ENCODE measurements around the gene RNF152.

RNF152 gene

DNA sequence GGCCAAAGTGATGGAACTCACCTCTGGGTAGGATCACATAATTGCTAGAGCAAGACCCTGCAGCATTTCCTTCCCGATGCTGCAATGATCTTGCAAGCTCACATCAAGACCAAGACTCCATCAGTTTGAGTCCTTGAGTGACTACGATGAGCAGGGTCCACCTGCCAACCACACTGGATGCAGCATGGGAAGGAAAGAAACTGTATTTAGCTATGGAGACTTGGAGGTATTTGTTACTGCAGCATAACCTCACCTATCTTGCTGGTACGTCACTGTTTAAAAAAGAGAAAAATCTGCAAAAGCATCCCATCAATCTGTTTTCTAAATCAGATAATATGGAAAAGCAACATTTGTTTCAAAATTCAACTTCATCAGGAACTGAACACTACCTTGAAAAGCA, 2.5 kb downstream of the RNF152 start:
- in situ Hi-C loops (cut with HindIII; ENCODE audit: low pct_unique_long_range_greater_than_20kb, low sequenced_read_pairs) = no loop called here
- TF ChIP-seq JUND (IDR thresholded peaks at IDR 0.05; ENCODE audit: low read depth) = no peak
- DNase-seq (ENCODE audit: low read depth in 1 of 2, low spot score in 1 of 2) = no peak

DNA sequence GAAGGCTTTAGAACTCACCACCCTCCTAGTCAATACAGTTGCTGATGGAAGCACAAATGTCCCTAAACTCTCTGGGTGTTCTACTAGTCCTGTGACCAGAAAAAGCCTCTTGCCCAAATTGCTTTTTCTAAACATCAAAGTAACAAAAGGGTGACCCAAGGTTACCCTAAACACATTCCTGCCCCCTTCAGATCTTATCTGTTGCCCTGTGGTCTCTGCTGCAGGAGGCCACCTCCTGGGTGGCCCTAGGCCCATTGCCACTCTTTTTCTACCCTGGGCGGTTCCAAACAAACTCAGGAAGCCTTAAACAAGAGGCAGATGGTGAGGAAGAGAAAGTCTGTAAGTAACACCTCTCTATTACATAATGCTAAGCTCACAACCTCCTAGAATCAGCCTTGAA, 3.3 kb downstream of the RNF152 start:
- in situ Hi-C loops (cut with HindIII; ENCODE audit: low pct_unique_long_range_greater_than_20kb, low sequenced_read_pairs) = no loop called here
- TF ChIP-seq JUND (IDR thresholded peaks at IDR 0.05; ENCODE audit: low read depth) = no peak
- no peak for DNase-seq (ENCODE audit: low read depth in 1 of 2, low spot score in 1 of 2)

DNA sequence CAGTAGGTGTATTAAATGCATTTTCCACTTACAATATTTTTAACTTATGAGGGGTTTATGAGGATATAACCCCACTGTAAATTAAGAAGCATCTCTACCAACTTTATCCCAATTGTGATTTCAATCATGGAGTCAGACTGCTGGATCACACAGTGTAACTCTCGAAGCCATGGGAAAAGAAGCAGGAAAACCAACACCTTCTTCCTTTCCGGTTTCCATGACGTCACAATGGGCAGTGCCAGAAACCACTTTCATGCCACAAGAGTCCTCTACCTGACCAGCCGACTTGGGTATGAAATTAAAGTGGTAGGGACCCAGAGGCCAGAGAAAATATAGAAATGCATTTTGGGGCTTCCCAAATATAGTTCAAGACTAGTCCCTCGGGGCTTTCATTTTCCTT, 4.2 kb downstream of the RNF152 start:
- in situ Hi-C loops (cut with HindIII; ENCODE audit: low pct_unique_long_range_greater_than_20kb, low sequenced_read_pairs) = no loop called here
- no peak for TF ChIP-seq JUND (IDR thresholded peaks at IDR 0.05; ENCODE audit: low read depth)
- DNase-seq (ENCODE audit: low read depth in 1 of 2, low spot score in 1 of 2) = peak in 1 of 2 experiments; percentile 42

DNA sequence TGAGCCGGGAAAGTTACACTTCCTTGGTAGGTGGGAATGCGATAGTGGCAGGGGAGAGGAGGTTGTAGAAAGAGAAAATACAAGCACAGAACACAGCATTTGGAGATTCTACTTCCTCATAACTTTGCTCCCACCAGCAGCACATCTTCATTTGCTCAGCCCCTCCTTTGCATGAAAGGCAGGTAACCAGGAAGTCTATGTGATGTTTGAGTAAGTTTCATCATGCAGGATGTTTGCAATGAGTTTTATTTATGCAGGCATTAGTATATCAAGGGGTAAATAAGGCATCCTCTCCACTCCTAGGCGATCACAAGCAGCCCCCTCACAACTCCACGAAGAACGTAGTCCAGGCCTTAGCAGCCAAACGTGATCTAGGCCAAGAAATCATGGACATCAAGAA, 5.0 kb downstream of the RNF152 start:
- in situ Hi-C loops (cut with HindIII; ENCODE audit: low pct_unique_long_range_greater_than_20kb, low sequenced_read_pairs) = no loop called here
- peak; percentile 9 to 71 for DNase-seq (ENCODE audit: low read depth in 1 of 2, low spot score in 1 of 2)
- TF ChIP-seq JUND (IDR thresholded peaks at IDR 0.05; ENCODE audit: low read depth) = no peak

DNA sequence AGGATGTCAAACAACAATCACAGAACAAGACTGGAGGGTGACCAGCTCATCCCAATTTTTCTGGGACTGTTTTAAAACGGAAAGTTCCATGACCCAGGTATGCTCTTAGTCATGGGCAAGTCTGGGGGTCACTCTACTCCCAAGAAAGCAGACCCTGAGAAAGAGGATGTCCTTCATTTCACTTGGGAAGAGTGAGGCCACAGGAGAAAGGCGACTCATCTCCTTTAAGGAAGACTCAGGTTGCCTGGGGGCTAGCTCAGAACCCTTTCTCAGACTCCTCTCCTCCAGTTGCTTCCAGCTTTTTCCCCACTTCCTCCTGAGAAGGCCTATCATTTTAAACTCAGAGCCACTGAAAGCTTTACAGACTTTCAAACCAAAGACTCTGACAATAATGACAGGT, 9.3 kb downstream of the RNF152 start:
- DNase-seq (ENCODE audit: low read depth in 1 of 2, low spot score in 1 of 2) = no peak
- no peak for TF ChIP-seq JUND (IDR thresholded peaks at IDR 0.05; ENCODE audit: low read depth)
- in situ Hi-C loops (cut with HindIII; ENCODE audit: low pct_unique_long_range_greater_than_20kb, low sequenced_read_pairs) = no loop called here

DNA sequence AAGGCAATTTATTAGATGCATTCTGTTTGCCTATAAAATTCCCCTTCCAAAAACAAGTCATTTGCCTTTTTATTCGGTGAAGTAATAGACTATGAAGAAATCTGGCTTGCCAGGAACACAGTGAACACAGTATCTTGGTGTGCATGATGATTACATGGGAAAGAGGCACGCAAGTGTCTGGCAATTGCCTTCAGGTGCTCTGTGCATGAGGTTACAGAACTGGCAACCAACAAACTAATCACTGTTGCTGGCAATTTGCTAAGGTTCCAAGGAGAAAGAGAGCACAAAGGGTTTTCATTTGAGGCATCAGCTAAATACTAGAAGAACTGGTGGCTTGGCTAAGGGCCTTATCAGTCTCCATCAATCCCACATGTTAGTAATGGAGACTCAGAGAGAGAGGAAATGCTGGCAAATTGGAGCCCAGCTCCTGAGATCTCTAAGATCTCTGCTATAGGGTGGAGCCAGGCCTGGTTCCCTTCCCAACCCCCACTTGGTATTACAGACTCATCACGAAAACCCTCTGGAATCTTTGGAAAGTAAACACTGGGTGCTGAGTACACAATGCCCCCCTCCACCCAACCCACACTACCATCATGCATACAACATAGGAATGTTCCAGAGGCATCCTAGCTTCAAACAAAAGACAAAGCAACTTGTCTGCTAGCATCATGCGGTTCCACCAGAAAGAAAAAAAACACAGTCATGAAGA, 10.4 kb downstream of the RNF152 start:
- in situ Hi-C loops (cut with HindIII; ENCODE audit: low pct_unique_long_range_greater_than_20kb, low sequenced_read_pairs) = no loop called here
- TF ChIP-seq JUND (IDR thresholded peaks at IDR 0.05; ENCODE audit: low read depth) = no peak
- DNase-seq (ENCODE audit: low read depth in 1 of 2, low spot score in 1 of 2) = peak in 1 of 2 experiments; percentile 40

DNA sequence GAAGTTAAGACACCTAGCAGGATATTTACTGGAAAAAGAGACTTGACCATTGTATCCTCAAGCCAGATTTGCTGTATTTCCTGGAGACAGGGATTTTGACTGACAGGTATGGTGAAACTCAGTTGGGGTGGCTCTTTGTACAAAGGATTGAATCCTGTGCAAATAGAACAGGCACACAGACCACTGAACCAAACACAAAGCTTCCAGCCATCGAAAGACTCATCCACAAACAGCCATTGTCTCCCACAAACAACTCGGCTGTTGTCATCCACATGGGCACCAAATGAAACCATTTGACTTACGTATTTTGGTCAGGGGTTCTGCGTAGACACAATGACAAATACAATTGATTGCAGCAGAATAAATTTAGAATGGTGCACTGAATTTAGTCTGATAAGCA, 15.9 kb downstream of the RNF152 start:
- in situ Hi-C loops (cut with HindIII; ENCODE audit: low pct_unique_long_range_greater_than_20kb, low sequenced_read_pairs) = no loop called here
- TF ChIP-seq JUND (IDR thresholded peaks at IDR 0.05; ENCODE audit: low read depth) = no peak
- no peak for DNase-seq (ENCODE audit: low read depth in 1 of 2, low spot score in 1 of 2)

DNA sequence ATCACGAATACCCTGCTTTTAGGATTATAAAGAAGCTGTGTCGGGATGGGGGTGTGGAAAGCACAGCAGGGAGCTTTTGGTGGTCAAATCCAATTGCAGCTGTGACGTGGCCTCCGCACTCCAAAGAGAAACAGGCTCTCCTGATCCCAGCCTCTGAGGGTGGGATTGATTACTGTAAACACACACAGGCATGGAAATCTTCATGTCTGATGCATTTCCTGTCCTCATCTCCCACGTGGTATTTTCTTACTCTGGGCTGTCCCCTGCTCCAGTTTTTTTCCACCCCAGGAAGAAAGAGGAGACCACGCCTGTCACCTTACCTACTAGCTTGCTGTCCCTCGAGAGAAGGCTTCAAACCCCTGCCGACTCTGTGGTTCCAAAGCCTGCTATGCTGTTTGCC, 22.7 kb downstream of the RNF152 start:
- in situ Hi-C loops (cut with HindIII; ENCODE audit: low pct_unique_long_range_greater_than_20kb, low sequenced_read_pairs) = no loop called here
- no peak for TF ChIP-seq JUND (IDR thresholded peaks at IDR 0.05; ENCODE audit: low read depth)
- no peak for DNase-seq (ENCODE audit: low read depth in 1 of 2, low spot score in 1 of 2)

DNA sequence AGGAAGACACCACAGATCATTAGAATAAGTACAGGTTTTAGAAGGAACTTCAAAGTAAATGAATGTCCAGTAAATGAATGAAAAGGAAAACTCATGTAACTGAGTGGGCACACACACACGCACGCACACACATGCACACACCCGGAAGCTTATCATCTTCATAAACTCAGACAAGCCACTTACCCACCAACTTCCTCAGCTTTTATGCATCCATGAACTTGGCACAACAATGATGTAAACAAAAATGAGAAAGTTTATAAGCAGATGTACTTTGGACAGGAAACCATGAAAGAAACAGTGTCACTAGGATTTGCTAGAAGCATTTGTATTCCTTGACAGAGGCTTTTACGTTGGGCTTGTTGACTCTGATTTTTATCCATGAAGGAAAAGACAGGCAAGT, 23.2 kb downstream of the RNF152 start:
- no peak for DNase-seq (ENCODE audit: low read depth in 1 of 2, low spot score in 1 of 2)
- in situ Hi-C loops (cut with HindIII; ENCODE audit: low pct_unique_long_range_greater_than_20kb, low sequenced_read_pairs) = no loop called here
- no peak for TF ChIP-seq JUND (IDR thresholded peaks at IDR 0.05; ENCODE audit: low read depth)

DNA sequence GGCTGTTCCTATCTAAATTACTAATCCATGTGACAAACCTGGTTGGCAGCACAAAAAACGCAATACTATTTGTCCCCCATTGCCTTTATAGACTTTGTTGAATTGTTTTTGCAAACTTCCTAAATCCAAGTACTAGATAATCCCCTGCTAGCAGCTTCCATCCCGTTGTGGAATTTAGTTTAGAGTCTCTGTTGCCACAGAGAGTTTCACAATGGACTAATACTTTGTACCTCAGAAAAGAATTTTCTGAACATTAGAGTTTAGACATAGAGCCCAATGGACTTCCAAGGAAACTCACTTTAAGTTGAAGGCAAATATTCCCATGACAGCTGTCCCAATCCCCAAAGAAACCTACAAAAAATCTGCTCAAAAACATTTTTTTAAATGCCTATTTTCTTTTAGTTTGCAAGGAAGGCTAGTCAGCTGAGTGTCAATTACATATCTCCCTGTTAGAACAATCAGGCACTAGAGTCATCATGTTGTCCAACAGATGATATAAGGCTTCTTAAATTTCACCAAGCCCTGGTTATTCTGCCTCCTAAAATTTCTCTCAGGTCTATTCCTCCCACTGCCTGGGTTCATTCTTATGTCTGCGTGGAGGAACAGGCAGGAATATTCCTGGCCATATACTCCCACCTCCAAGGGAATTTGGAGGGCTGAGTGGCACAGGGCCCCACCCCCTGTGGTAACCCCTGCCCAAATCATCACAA, 27.2 kb downstream of the RNF152 start:
- TF ChIP-seq JUND (IDR thresholded peaks at IDR 0.05; ENCODE audit: low read depth) = no peak
- DNase-seq (ENCODE audit: low read depth in 1 of 2, low spot score in 1 of 2) = no peak
- in situ Hi-C loops (cut with HindIII; ENCODE audit: low pct_unique_long_range_greater_than_20kb, low sequenced_read_pairs) = no loop called here

DNA sequence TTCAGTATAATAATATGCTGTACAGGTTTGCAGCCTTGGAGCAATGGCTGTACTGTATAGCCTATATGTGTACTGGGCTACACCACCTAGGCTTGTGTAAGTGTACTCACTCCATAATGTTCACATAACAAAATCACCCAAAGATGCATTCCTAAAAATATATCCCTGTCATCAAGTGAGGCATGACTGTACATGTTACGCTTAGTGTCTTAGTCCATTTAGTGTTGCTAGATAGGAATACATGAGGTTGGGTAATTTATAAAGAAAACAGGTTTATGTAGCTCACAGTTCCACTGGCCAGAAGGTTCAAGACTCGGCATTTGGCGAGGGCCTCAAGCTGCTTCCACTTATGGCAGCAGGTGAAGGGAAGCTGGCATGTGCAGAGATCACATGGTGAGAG, 31.4 kb downstream of the RNF152 start:
- DNase-seq (ENCODE audit: low read depth in 1 of 2, low spot score in 1 of 2) = no peak
- in situ Hi-C loops (cut with HindIII; ENCODE audit: low pct_unique_long_range_greater_than_20kb, low sequenced_read_pairs) = no loop called here
- TF ChIP-seq JUND (IDR thresholded peaks at IDR 0.05; ENCODE audit: low read depth) = no peak

DNA sequence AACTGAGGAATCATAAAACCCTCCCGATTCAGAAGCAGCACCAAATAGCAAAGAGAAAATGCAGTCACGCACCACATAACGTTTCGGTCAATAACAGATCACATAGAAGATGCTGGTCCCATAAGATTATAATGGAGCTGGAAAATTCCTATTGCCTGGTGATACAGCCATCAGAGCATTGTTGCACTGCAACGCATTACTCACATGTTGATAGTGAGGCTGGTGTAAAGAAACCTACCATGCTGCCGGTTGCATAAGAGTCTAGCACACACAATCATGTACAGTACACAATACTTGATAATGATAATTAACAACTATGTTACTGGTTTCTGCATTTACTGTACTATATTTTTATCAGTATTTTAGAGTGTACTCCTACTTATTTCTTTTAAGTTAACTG, 32.5 kb downstream of the RNF152 start:
- no peak for TF ChIP-seq JUND (IDR thresholded peaks at IDR 0.05; ENCODE audit: low read depth)

DNA sequence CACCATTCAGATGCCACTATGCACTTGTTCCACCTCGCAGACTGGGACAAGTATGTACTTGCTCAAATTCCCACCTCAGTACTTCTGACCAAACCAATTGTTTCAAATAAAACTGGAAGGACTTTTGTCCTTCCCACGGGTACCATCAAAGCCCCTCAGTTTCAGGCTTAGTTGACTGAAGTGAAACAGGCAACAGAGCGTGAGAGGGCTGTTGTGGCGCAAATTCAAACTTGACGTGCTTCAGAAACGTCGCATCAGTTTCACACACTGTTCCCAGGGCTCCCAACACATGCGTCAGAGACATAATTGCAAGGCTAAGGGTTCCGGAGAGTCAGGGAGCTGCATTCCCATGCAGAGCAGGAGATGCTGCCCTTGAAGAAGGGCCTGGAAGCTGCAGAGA, 33.7 kb downstream of the RNF152 start:
- DNase-seq (ENCODE audit: low read depth in 1 of 2, low spot score in 1 of 2) = no peak
- in situ Hi-C loops (cut with HindIII; ENCODE audit: low pct_unique_long_range_greater_than_20kb, low sequenced_read_pairs) = no loop called here
- no peak for TF ChIP-seq JUND (IDR thresholded peaks at IDR 0.05; ENCODE audit: low read depth)

More for the DNA sequence above, 32.5 kb downstream of the RNF152 start:
- no peak for DNase-seq (ENCODE audit: low read depth in 1 of 2, low spot score in 1 of 2)
- in situ Hi-C loops (cut with HindIII; ENCODE audit: low pct_unique_long_range_greater_than_20kb, low sequenced_read_pairs) = no loop called here
